ENCODE results near the gene MBL2. TPM values are rescaled to one million over a fixed set of nuclear protein-coding genes. Genes with fewer than 3 reads are reported as not detected.

MBL2 gene
- total RNA-seq, result not detected

- Histone ChIP-seq H3K4me3 (no peak within 1 kb of the TSS), H3K9me3 (no peaks in the 10 kb centered on the region), H3K27me3 (no peaks in the 10 kb centered on the region), H3K36me3 (no peaks in the 10 kb centered on the region), H3K27ac (no peak within 1 kb of the TSS), H3K4me1 (no peaks in the 10 kb centered on the region)
- DNase-seq, result no peak
- TF ChIP-seq POLR2A (IDR thresholded peaks at IDR 0.05) (no peak), CTCF (IDR thresholded peaks at IDR 0.05) (no peak)
- intact Hi-C loops (cut with DNase I; ENCODE audit: low total_unique reads), result no loop called here
Measured at GRCh38 chr10:52772623-52773022, at the start of gene MBL2. Gene MBL2 (minus strand): TSS chr10:52772784. CDS start chr10:52771635, 1,149 bp downstream.

- H3K27me3 ChIP-seq, result no peaks in the 10 kb centered on the region
- no peaks in the 10 kb centered on the region for H3K36me3 ChIP-seq
- H3K27ac ChIP-seq, result no peak overlapping the region
- no peak for DNase-seq
- H3K4me3 ChIP-seq, result no peak overlapping the region
- H3K4me1 ChIP-seq, result no peaks in the 10 kb centered on the region
- H3K9me3 ChIP-seq, result no peaks in the 10 kb centered on the region
- intact Hi-C loops (cut with DNase I; ENCODE audit: low total_unique reads), result no loop called here
- TF ChIP-seq POLR2A (IDR thresholded peaks at IDR 0.05), result no peak
- TF ChIP-seq CTCF (IDR thresholded peaks at IDR 0.05), result no peak
Measured at GRCh38 chr10:52820309-52820708, 47.7 kb upstream of the MBL2 start.

DNA sequence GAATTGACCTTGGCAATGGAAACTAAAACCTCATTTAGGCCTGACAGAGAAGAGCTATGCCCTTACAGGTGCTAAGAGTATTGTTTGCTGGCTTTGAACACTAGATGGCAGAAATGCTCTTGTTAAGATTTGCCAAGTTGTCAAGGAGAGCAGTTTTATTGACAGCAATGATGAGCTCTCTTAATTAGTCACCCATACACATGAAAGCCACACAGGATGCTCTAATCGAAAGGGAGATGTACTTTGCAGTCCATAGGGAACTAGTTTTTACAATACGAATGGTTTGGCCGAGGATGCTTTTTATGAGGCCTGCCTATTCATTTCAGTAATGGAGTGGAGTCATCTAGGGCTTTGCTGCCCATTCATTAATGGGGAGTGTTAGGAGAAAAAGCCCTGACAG is 45.4 kb upstream of the MBL2 start:
- no peak overlapping the region for H3K27ac ChIP-seq
- no peak for DNase-seq
- H3K36me3 ChIP-seq, result no peaks in the 10 kb centered on the region
- no peak overlapping the region for H3K4me3 ChIP-seq
- H3K4me1 ChIP-seq, result no peaks in the 10 kb centered on the region
- H3K9me3 ChIP-seq, result no peaks in the 10 kb centered on the region
- no peaks in the 10 kb centered on the region for H3K27me3 ChIP-seq
- intact Hi-C loops (cut with DNase I; ENCODE audit: low total_unique reads), result no loop called here
- no peak for TF ChIP-seq CTCF (IDR thresholded peaks at IDR 0.05)

- Histone ChIP-seq H3K27ac (no peak overlapping the region), H3K4me3 (no peak overlapping the region), H3K36me3 (no peaks in the 10 kb centered on the region), H3K27me3 (no peaks in the 10 kb centered on the region), H3K9me3 (no peaks in the 10 kb centered on the region), H3K4me1 (no peaks in the 10 kb centered on the region)
- TF ChIP-seq CTCF (IDR thresholded peaks at IDR 0.05), result no peak
- no peak for DNase-seq
- intact Hi-C loops (cut with DNase I; ENCODE audit: low total_unique reads), result no loop called here
Measured at GRCh38 chr10:52814506-52814905, 41.9 kb upstream of the MBL2 start.

GRCh38 chr10:52811776-52812175 is 39.2 kb upstream of the MBL2 start:
- H3K4me1 ChIP-seq, result no peaks in the 10 kb centered on the region
- intact Hi-C loops (cut with DNase I; ENCODE audit: low total_unique reads), result no loop called here
- H3K27me3 ChIP-seq, result no peaks in the 10 kb centered on the region
- no peak overlapping the region for H3K4me3 ChIP-seq
- H3K27ac ChIP-seq, result no peak overlapping the region
- no peaks in the 10 kb centered on the region for H3K9me3 ChIP-seq
- no peak for DNase-seq
- no peaks in the 10 kb centered on the region for H3K36me3 ChIP-seq
- no peak for TF ChIP-seq POLR2A (IDR thresholded peaks at IDR 0.05)
- TF ChIP-seq CTCF (IDR thresholded peaks at IDR 0.05), result no peak

Data from uterus (tissue), 4 donors.